SK-N-SH (cell line): Measurements from ENCODE around the gene LHPP.

Experiments used
- CHD2 ChIP-seq: fragments of 150-350 bp; IDR thresholded peaks from 2 replicates; pipeline ENCODE4 v1.6.1; 2018; ENCODE audit warnings: low read length; ENCODE audit not compliant: partially characterized antibody
- CTCF ChIP-seq: fragments of 200-600 bp; sonication (generic); IDR thresholded peaks from 2 replicates; pipeline ENCODE4 v1.6.1; 2017; ENCODE audit warnings: antibody characterized with exemption, mild to moderate bottlenecking, moderate library complexity
- EP300 ChIP-seq, 2 experiments: IDR thresholded peaks; 2 replicates each; pipeline versions ENCODE4 v1.4.0 to v1.6.1; 2012; ENCODE audit warnings: borderline replicate concordance in 1 of 2, low read depth in 1 of 2, low read length in 1 of 2
- JUND ChIP-seq: IDR thresholded peaks from 2 replicates; pipeline ENCODE4 v1.4.0; 2012
- POLR2AphosphoS5 ChIP-seq: IDR thresholded peaks from 2 replicates; pipeline ENCODE4 v1.6.1; 2012; ENCODE audit warnings: low read depth, low read length
- SIN3A ChIP-seq: IDR thresholded peaks from 2 replicates; pipeline ENCODE4 v1.6.1; 2012; ENCODE audit warnings: low read depth, mild to moderate bottlenecking, low read length, moderate library complexity, borderline replicate concordance
- TEAD4 ChIP-seq: IDR thresholded peaks from 2 replicates; pipeline ENCODE4 v1.4.0; 2012; ENCODE audit warnings: mild to moderate bottlenecking, borderline replicate concordance; ENCODE audit not compliant: insufficient read depth

- TF ChIP-seq SIN3A, result no peak
- no peak for TF ChIP-seq CTCF
- no peak for TF ChIP-seq TEAD4
- no peak for TF ChIP-seq JUND
- no peak for TF ChIP-seq EP300 (IDR thresholded peaks at IDR 0.05; ENCODE audit: borderline replicate concordance in 1 of 2, low read depth in 1 of 2, low read length in 1 of 2)
- no peak for TF ChIP-seq CHD2
- TF ChIP-seq POLR2AphosphoS5, result no peak
Measured at GRCh38 chr10:124632064-124632531, 170.5 kb downstream of the LHPP start.
